GM19455 (cell line): ENCODE results near the gene CASP7.

Source experiments
- ATAC-seq: cut with Tn5 transposase; IDR thresholded peaks from one replicate; pipeline ENCODE4 v1.9.1; 2021; ENCODE audit not compliant: unreplicated experiment

CASP7 gene

DNA sequence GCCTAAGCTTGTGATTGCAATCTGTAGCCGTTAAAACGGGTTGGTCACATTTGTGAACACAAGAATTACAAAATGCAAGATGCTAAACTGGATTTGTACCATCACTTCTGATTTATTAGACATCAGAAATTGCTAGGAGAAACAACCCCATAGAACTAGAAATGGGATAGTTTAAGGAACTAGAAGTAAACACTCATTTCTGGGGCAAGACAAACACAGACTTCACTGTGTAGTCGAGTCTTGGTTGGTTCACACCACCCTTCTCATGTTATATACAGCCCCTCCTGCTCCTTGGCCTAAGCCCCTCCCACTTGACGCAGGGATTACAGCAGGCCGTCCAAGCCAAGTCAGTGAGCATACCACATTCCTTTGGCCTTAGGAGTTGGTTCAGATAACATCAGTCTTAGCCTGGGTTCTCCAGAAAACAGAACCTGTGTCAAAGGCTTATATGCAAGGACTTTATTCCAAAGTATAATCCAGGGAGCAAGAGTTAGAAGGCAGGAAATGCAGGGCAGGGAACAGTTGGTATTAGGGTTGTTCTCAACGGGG is 13.8 kb upstream of the CASP7 start:
- no peak for ATAC-seq

DNA sequence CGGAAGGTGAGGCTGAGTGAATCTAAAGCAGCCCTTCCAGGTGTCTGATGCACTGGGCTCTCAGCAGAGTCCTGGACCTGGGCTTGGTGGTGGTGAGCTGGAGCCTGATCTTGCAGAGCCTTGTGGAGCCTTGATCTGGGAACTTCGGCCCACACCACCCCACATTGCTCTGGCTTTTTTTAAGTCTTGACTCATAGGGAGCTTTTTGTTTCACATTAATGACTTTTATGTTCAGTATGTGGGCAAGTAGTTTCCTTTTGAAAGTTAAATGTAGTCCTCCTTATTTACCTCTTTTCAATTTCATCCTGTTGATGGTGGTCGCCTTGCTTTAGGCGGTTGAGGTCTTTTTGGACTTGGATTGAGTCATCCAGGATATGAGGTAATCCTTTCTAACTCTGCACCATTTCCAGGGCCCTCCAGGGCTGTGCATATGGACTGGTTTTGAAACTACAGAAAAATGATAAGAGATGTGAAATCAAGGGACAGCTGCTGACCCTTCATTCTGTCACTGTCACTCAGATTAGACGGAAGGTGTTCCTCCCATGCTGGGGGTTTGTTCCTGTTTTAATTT is 12.9 kb upstream of the CASP7 start:
- peak; percentile 89 for ATAC-seq

DNA sequence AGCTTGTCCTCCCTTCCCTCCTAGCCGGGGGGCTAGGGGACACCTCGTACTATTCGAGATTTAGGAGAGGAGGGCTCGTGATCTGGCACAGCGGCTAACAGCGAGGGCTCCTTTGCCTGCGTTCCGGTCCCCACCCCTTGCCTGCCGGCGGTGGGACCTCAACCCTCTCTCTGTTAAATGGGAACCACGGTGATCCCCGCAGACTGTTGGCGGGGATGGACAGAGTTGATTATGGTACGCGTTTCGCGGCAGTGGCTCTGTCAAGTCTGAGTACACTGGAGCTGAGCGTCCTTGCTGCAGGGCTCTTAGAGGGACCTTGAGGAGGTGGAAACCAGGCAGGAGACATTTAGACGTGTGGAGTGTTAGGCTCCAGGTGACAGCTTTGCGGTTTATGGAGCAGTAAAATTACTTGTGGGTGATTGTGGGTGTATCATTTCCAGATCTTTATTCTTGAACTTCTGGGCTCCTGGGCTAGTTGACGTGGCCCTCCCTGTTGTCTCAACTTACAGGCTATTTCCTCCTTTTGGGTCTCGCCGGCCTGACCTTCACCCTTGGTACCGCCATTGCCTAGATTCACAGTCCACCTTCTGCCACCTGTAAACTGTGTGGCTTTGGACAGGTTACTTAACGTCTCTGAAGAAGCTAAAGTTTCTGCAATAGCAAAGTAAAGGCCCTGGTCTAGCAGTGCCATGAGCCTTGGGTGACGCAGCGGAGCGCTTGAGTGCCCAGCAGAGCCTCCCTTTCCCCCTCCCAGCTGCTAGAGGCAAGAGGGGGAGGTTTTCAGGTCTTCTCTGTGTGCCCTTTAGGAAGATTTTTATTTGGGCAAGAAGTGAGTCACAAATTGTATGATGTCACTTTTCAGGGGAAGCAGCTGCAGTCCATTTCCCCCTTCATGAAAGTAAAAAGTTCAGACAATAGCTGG is 739 bp downstream of the CASP7 start:
- peak; percentile 14 for ATAC-seq

DNA sequence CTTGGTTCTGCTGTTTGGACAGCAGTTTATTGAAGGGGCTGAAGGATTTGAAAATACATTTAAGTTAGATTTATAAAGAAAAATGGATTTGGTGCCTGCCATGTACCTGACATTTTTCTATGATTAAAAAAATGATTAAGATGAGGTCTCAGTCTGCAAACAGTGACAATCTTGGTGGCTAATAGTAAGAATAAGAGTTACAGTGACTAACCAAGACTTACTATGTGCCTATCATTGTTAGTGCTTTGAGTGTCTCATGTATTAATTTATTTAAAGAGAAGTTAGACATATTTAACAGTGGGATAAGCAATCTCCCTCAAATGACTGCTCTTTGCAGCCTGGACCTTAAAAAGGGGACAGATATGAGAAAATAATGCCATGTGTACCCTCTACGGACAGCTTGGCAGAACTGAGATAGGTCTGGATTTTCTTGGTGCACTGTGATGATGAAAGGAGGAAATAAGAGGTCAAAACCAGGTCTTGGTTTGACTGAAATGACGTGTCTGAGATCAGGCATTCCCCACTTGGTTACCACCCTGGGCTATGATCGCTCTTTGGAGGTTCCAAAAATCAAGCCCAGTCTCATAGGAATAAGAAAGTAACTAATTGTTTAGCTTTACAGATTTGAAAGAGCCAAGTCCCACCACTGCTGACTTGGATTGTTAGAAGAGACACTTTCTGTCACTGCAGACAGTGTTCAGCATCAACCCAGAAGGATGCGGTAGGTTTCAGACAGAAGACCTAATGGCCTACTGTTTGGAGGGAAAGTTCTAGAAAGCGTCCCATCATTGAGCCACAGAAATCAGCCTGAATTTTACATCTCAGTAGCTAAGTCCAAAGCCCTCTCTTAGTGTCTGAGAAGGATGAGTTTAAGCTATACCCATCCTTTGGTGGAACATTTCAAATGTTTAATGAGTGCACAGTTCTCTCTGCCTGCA is 2.1 kb downstream of the CASP7 start:
- peak; percentile 51 for ATAC-seq

DNA sequence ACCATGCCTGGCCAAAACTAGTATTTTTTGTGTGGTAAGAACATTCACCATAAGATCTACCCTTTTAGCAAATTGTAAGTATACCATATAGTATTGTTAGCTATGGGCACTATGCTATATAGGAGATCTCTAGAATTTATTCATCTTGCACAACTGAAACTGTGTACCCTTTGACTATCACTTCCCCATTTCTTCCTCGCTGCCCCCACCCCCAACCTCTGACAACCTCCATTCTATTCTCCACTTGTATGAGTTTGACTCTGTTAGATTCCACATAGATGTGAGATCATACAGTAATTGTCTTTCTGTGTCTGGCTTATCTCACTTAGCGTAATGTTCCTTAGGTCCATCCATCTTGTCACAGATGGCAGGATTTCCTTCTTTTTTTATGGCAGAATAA is 3.6 kb downstream of the CASP7 start:
- no peak for ATAC-seq

DNA sequence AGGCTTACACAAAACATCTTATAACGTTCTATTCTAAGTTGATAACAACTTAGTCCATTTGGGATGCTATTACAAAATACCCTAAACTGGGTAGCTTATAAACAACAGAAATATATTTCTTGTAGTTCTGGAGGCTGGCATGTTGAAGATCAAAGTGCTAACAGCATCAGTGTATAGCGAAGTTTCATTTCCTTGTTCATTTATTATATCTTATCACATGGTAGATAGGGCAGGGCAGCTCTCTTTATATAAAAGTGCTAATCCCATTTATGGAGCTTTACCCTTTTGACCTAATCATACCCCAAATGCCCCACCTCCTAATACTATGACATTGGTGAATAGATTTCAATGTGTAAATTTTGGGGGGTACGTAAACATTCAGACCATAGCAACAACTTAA is 6.3 kb downstream of the CASP7 start:
- no peak for ATAC-seq

DNA sequence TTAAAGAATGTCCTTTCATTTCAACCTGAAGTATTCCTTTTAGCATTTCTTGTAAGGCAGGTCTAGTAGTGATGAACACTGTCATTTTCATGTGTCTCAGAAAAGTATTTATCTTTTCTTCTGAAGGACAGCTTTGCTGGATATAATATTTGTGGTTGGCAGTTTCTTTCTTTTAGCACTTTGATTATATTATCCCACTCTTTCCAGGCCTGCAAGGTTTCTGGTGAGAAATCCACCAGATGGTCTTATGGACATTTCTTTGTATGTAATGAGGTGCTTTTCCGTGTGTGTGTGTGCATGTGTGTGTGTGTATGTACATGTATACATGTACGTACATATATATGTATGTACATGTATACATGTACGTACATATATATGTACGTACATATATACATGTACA is 7.3 kb downstream of the CASP7 start:
- ATAC-seq, result no peak

DNA sequence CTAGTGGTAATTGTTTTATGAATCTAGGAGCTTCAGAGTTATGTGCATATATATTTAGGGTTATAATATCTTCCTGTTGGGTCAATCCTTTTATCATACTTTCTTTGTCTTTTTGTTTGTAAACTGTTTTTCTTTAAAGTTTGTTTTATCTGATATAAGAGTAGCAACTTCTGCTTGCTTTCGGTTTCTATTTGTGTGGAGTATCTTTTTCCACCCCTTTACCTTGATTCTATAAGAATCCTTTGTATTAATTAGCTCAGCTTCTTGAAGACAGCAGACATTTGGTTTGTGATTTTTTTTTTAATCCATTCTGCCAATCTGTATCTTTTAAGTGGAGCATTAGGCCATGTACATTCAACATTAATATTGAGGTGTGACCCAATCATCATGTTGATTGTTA is 9.3 kb downstream of the CASP7 start:
- no peak for ATAC-seq

DNA sequence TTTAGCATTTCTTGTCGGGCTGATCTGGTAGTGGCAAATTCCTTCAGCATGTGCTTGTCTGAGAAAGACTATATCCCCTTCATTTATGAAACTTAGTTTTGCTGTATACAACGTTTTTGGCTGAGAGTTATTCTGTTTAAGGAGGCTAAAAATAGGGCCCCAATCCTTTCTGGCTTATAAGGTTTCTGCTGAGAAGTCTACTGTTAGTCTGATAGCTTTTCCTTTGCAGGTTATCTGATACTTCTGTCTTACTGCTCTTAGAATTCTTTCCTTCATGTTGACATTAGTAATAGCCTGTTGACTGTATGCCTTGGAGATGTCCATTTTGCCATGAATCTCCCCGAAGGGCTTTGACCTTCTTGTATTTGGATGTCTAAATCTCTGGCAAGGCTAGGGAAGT is 9.9 kb downstream of the CASP7 start:
- ATAC-seq, result no peak

DNA sequence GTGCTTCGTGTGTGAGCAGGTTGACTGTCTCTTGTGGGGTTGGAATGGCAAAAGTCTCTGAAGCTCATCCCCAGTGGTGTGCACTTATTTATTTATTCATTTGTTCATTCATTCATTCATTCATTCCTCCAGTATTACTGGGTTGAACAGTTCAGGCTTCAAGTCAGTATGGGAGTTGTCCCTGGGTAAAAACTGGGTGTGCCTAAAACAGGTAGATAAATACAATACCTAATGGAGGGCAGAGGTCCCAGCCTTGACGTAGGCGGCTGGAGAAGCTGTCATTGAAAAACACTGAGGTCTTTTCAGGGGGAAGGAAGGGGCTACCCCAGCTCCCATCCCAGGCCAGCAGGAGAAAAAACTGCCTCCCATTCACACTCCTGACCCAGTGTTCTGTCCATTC is 11.0 kb downstream of the CASP7 start:
- ATAC-seq, result no peak

DNA sequence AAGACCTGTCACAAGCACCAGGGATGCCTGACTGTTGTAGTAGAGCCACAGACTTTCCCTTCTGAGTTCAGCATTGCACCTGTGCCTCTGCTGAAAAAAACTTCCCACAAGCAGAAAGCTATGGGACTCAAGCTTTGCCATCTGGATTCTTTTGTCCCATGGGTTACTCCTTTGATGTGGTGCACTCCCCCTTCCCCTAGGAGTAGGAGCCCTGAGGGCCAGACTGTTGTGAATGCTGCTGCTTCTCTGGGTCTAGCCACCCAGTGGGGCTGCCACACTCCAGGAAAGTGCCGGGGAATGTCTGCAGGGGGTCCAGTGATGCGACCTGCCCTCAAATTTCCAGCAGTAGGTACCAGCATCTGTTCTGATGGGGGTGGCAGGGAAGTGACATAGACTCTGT is 11.7 kb downstream of the CASP7 start:
- ATAC-seq, result no peak

DNA sequence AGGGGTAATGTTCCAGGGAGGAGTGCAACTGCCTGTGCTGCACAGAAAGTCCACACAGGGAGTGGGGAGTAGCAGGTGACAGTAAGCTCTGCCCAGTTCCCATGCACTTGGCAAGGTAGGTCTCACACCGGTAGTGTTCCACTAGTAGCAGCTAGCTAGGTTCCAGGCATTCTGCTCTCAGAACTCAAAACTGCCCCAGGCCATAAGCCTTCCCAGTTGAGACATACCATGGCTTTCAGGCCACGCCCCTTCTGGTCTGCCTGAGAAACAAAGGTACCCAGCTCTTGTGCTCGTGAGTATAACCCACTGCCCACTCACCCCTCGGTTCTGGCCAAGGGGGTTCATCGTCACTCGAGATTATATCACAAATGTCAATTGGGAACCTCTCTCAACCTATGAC is 12.6 kb downstream of the CASP7 start:
- no peak for ATAC-seq

DNA sequence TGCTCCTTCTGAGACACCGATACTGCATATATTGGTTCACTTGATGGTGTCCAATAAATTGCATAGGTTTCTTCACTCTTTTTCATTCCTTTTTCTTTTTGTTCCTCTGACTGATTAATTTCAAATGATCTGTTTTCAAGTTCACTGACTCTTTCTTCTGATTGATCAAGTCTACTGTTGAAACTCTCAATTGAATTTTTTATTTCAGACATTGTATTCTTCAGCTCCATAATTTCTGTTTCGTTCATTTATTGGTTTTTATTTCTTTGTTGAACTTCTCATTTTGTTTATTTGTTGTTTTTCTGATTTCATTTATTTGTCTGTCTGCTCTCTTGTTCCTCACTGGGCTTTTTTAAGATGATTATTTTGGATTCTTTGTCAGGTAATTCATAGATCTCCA is 13.6 kb downstream of the CASP7 start:
- no peak for ATAC-seq

DNA sequence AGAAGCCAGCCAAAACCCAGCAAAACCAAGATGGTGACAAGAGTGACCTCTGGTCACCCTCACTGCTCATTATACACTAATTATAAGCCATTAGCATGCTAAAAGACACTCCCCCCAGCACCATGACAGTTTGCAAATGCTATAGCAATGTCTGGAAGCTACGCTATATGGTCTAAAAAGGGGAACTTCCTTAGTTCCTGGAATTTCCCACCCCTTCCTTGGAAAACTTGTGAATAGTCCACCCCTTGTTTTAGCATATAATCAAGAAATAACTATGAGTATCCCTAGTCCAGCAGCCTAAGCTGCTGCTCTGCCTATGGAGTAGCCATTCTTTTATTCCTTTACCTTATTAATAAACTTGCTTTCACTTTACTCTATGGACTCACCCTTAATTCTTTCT is 16.0 kb downstream of the CASP7 start:
- ATAC-seq, result no peak

DNA sequence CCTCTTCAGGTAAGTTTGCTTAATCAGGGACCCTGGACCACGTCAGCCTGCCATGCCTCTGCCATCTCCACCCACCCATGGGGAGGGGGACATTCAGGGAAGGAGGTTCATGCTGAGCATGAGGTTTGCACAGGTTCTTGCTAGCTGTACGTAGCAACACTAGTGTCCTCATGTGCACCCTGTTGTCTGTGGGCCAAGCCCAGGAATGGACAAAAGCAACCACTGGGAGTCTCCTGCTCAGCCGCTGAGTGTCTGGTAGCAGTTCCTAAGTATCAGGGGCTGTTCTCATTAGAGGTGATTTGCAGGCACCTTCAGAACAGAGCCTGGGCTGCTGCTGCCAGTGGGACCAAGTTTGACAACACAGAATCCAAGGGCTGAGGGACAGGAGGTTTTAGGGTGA is 17.9 kb downstream of the CASP7 start:
- no peak for ATAC-seq

DNA sequence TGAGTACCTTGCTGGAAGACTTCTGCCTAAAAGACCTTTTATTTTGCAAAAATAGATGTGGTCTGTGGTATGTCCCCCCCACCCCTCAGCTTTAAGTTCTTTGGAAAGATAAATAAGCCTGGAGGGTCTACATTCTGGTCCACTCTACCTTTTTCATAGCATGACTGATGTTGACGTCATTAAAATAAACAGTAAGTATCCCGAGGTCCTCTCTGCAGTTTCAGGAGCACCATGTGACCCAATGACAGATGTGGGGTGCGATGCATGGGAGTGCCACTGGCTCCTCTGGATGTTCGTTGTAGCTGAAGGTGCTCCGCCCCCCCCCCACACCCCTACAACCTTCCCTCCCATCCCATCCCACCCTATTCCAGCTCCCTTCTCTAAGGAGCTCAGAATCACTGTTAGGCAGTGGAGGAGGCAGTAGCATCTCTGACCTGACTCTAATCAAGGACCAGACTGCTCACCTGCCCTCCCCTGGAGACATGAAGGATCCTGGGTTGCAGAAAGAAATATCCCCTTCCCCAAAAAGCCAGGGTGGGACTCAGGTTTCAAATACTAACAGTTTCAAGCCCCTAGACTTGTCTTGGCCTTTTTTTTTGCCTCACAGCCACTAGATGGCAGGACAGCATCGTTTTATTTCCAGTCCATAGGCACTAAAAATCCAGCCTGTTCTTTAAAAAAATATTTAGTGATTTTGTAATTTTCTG is 25.1 kb downstream of the CASP7 start:
- no peak for ATAC-seq

DNA sequence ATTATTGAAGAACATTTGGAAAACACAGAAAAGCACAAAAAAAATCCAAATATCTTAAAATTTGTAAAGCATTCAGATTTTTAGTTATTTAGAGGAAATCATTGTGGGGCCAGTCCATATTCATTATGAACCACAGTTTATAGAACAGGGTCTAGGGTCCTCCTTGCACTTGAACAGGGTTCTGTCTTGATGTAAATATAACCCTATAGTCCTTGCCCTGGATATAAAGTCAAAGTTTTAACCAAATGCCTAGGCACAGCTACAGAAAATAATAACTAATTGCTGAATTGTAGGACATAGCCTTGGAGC is 25.6 kb downstream of the CASP7 start:
- no peak for ATAC-seq

DNA sequence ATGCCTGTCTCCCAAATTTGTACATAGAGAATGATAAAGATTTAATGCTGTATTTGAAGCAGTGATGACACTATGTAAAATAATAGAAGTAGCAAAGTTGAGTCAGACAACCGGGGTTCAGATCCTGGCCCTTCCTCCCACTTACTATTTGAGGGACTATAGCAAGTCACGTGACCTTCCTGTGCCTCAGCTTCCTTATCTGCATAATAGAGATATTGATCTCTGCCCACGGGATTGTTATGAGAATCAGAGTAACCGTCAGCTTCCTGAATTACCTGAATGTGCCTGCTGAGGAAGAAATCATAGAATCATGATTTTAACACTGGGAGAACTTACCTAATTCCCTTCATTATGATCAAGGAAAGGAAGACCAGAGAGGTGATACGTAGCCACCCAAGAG is 26.9 kb downstream of the CASP7 start:
- ATAC-seq, result no peak

DNA sequence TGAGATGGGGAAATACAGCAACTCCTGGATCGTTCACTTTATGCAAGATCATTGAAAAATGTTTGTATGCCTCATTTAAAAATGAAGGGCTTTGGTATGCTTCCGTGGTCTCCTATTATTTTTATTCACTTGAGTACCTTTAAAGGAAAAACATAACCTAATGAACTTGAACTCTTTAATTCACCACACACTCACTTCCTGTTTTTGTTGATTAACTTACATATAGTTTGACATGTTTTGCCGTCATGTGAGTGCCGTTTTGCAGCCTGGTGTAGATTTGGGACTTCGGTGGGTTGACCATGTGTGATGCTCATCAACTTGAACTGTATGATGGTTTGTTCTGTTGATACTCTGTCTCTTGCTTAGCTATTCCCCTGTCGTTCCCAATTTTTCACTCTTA is 28.9 kb downstream of the CASP7 start:
- ATAC-seq, result no peak

DNA sequence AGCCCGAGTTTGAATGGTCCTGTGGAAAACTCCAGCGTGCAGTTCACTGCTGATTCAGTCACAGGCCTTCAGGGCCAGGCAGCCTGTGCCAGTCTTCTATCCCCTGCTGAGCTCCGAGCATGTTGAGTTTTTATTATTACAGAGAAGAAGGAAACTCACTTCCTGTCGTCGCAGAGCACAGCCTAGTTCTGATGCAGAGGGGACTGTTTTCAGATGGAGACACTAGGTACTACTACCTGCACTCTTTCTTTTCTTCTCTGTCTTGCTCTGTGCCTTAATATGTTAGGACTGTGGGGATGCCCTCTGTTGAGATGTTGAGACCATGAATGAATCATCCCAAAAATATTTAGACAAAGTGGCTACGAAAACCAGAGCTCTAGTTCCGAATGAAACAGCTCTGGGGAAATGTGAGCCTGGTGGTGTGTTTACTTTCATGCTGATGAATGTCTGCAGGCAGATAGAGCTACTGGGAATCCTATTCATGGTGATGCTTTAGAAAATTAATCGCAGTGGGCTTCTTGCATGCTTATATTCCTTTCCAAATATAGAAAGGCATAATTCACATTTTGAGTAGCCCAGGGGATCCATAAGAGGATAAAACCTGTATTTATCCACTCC is 29.6 kb downstream of the CASP7 start:
- ATAC-seq, result no peak

DNA sequence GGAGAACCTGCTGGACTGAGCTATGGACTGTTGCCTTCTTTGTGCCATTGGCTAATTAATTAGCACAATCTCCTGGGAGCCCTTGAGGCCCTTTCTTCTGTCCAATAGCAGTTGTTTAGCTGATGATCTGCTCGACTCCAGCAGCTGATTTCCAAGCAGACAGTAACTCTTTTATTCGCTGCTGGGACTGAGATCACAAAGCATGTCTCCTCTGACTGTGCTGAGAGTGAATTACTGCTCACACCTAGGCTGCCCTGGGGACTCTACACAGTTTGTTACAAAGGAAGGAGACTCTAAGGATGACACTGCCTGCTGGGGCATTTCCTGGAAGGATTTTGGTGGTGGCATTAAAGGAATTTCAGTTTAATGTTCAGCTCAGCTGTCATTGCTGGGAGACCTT is 31.4 kb downstream of the CASP7 start:
- no peak for ATAC-seq
